Measurements from ENCODE around the gene INO80B. TPM values are rescaled to one million over a fixed set of nuclear protein-coding genes. Genes with fewer than 3 reads are reported as not detected.

INO80B gene
- total and polyA plus RNA-seq, 2 experiments from 2014 or later: 15.4 to 40.9 TPM

DNA sequence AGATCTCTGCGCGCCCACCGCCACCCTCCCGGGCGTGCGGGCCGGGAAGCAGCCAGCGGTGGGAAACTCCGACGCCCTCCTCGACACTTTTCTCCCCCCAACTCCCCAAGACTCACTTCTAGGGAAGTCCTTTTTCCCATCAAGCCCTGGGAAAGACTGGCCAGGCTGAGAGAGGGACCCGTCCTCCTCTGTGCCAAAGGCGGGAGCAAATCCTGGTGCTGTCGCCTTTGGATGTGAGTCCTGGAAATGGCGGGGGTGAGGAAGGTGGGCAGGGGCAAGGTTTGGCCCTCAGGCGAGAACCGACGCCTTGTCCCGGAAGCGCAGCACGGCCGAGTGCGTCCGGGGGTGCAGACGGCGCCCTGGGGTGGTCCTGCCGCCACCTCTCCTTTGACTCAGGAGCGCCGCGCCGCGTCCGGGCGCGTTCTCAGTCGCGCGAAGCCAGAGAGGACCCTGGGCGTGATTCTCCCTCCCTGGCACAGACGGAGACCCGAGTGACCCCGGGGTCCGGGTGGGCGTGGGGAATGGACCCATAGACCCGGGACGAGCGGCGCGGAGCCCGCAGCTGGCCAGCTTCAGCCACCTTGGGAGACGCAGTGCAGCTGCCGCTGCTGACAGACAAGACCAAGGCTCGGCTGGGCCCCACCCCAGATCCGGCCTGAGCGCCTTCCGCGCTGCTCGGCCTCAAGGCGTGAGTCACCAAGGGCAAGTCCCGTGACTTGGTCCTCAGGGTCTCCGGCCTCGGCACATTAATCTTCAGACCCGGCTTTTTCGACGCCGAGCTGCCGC lies 48.0 kb downstream of the INO80B start:
- DNase-seq (ENCODE audit: low read depth in 1 of 2, low spot score in 1 of 2): peak; percentile 39 to 93
- Histone ChIP-seq H3K4me1 (ENCODE audit: low read depth) (peaks cover 15% of the 10 kb centered on the region), H3K27ac (no peak overlapping the region), H3K9me3 (ENCODE audit: low read depth) (no peaks in the 10 kb centered on the region), H3K4me3 (peak overlapping the region; percentile 19), H3K27me3 (peaks cover 79% of the 10 kb centered on the region), H3K36me3 (peaks cover 4% of the 10 kb centered on the region)
- TF ChIP-seq, protein P1, sequence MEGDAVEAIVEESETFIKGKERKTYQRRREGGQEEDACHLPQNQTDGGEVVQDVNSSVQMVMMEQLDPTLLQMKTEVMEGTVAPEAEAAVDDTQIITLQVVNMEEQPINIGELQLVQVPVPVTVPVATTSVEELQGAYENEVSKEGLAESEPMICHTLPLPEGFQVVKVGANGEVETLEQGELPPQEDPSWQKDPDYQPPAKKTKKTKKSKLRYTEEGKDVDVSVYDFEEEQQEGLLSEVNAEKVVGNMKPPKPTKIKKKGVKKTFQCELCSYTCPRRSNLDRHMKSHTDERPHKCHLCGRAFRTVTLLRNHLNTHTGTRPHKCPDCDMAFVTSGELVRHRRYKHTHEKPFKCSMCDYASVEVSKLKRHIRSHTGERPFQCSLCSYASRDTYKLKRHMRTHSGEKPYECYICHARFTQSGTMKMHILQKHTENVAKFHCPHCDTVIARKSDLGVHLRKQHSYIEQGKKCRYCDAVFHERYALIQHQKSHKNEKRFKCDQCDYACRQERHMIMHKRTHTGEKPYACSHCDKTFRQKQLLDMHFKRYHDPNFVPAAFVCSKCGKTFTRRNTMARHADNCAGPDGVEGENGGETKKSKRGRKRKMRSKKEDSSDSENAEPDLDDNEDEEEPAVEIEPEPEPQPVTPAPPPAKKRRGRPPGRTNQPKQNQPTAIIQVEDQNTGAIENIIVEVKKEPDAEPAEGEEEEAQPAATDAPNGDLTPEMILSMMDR (IDR thresholded peaks at IDR 0.05; ENCODE audit: low read depth, low read length): peak; percentile 52

DNA sequence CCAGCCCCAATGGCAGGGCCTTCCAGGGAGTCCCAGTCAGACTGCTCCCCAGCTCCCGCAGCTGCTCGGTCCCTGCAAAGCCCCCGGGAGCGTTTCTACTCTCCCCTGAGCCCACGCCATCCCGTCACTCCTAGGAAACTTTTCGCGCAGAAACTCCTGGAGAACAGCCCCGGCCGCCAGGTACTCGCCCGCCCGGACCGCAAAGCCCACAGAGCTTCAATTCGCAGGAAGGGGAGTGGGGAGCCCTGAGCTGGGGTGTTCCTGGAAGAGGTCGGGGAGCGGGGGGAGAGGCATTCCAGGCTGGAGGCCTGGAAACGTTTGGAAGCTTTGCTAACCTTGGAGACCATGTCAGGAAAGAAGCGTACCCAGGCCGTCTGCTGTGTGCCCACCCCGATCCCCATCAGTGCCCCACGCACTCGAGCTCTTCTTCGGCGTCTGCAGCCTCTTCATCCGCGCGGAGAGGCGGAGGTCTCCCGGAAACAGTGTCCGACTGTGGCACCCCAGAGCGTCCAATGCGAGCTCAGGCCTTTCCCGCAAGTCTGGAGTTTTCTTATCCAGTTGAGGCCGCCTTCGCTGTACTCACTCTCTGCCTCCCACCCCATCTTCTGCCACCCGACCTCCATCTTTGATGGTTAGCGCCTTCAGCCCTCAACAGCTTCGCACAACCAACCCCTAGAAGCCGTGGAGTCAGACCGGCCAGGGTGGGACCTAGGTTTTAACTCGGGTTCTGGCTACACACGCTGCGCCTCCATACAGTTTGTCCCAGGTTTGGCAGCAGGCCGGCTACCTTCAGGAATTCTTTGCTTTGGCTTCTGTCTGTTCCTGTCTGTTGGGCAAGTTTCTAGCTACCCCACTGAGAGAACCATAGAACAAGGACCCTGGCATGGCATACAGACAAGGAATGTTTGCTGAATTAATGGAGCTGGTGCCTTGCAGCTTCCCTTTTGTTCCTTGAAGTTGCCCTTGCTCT lies 48.9 kb downstream of the INO80B start:
- H3K4me1 ChIP-seq (ENCODE audit: low read depth): peaks cover 7% of the 10 kb centered on the region
- TF ChIP-seq, protein P1 (IDR thresholded peaks at IDR 0.05; ENCODE audit: low read depth, low read length): no peak
- H3K9me3 ChIP-seq (ENCODE audit: low read depth): no peaks in the 10 kb centered on the region
- peaks cover 4% of the 10 kb centered on the region for H3K36me3 ChIP-seq
- peak overlapping the region; percentile 19 for H3K4me3 ChIP-seq
- no peak overlapping the region for H3K27ac ChIP-seq
- peaks cover 70% of the 10 kb centered on the region for H3K27me3 ChIP-seq
- peak in 1 of 2 donors; percentile 58 for DNase-seq (ENCODE audit: low read depth in 1 of 2, low spot score in 1 of 2)

DNA sequence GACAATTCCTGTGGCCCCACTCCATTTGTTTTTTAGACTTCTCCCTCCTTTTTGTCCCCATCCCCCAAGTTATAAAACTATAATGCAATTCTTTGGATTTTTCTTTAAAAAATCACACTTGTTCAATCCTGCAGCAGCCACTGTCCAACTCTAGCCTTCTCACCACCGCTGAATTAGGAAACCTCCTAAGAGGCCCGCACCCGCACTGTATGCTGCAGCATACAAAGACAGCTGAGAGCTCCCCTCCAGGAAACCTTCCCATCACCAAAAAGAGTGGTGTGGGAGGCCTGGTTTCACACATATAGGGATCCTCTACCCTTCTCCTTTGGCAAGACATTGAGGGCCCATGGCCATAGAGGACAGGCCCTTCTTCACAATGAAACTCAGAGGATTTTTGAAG lies 49.7 kb downstream of the INO80B start:
- peaks cover 67% of the 10 kb centered on the region for H3K27me3 ChIP-seq
- DNase-seq (ENCODE audit: low read depth in 1 of 2, low spot score in 1 of 2): no peak
- TF ChIP-seq, protein P1 (IDR thresholded peaks at IDR 0.05; ENCODE audit: low read depth, low read length): no peak
- H3K4me3 ChIP-seq: no peak overlapping the region
- no peaks in the 10 kb centered on the region for H3K9me3 ChIP-seq (ENCODE audit: low read depth)
- peaks cover 4% of the 10 kb centered on the region for H3K36me3 ChIP-seq
- no peak overlapping the region for H3K27ac ChIP-seq
- peaks cover under 1% of the 10 kb centered on the region for H3K4me1 ChIP-seq (ENCODE audit: low read depth)

DNA sequence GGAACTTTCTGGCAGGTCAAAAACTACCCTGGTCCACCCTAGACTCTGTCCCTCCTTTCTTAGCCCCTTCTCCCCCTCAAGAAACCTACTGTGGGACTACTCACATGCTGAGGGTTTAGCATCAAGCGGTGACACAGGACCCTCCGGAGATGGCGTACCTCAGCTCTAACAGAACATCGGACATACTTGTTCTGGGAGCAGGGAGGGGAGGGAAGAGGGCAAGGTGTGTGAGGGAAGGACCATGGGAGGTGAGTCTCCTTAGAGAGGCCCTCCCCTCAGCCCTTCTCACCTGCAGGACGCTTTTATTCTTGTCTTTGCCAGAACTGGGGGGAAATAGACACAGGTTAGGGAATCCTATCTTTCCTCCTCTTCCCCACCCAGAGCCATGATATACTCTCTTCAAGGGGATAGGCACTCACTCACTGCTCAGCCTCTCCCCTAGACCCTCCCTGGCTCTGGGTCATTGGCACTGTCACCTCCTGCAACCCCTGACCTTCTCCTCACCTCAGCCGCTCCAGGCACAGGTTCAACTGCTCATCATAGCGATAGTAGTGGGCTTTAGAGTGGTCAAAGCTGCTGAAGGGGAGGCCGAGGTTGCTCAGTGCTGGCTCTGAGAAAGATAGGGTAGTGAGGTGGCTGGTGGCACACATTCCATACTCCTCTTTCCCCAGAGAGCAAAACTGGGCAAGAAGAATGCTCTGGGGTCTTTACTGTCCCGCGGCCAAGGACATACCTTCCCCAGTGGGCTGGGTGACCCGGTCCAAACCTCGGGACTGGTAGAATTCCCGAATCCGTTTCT lies 50.8 kb downstream of the INO80B start:
- TF ChIP-seq, protein P1 (IDR thresholded peaks at IDR 0.05; ENCODE audit: low read depth, low read length): no peak
- H3K27ac ChIP-seq: no peak overlapping the region
- peaks cover 67% of the 10 kb centered on the region for H3K27me3 ChIP-seq
- H3K4me3 ChIP-seq: no peak overlapping the region
- no peaks in the 10 kb centered on the region for H3K9me3 ChIP-seq (ENCODE audit: low read depth)
- DNase-seq (ENCODE audit: low read depth in 1 of 2, low spot score in 1 of 2): no peak
- peaks cover 4% of the 10 kb centered on the region for H3K36me3 ChIP-seq
- no peaks in the 10 kb centered on the region for H3K4me1 ChIP-seq (ENCODE audit: low read depth)
